ENCODE results near the gene SAE1. TPM values are rescaled to one million over a fixed set of nuclear protein-coding genes. Genes with fewer than 3 reads are reported as not detected.

SAE1 gene
- total RNA-seq, 1 donor from 2014 or later = 106 TPM

DNA sequence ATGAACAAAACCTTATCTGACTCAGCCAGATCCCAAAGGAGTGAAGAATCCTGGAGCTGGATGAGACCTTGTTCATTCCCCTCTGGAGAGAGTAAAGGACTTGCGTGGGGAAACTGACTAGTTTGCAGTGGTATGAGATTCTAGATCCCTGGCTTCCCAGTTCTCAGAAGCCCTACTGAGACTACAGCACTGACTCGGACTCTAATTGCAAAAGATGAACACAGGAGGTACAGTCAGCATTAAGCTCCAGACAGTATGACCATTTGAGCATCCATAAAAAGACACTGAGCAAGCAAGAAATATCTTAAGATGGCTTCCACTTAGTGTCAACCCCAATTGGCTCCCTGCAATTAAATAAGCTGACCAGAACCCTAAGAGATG is 23.8 kb upstream of the SAE1 start:
- DNase-seq (ENCODE audit: low read depth) = no peak

DNA sequence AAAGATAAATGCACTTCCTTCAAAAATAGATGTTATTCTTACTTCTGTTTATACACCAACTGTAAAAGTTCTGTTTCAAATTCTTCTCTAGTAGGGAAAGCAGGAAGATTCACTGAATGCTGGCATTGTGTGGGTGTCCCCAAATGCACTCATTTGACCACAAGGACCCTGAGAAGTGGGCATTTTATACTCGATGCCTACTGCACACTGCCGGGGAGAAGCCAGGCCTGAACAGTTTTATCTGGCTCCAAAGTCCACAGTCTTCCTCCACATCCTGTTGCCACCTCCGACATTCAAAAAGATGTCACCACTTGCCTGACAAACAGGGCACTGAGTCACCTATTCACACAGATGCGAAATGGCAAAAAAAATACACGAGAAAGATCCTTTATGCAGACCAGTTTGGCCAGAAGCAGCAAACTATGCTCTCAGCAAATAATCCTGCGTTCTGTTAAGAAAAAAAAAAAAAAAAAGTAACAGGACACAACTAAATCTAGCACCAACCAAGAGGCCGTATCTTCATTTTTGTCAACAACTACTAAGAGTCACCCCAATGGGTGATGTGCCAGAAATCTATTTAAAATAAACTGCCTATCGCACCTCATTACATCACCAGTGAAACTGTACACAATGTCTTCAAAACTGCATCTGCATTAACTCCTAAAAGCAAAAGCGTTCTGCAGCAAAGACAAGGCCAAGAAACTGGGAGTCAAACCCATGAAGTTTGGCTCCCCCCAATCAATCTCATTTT is 23.3 kb upstream of the SAE1 start:
- no peak for DNase-seq (ENCODE audit: low read depth)

DNA sequence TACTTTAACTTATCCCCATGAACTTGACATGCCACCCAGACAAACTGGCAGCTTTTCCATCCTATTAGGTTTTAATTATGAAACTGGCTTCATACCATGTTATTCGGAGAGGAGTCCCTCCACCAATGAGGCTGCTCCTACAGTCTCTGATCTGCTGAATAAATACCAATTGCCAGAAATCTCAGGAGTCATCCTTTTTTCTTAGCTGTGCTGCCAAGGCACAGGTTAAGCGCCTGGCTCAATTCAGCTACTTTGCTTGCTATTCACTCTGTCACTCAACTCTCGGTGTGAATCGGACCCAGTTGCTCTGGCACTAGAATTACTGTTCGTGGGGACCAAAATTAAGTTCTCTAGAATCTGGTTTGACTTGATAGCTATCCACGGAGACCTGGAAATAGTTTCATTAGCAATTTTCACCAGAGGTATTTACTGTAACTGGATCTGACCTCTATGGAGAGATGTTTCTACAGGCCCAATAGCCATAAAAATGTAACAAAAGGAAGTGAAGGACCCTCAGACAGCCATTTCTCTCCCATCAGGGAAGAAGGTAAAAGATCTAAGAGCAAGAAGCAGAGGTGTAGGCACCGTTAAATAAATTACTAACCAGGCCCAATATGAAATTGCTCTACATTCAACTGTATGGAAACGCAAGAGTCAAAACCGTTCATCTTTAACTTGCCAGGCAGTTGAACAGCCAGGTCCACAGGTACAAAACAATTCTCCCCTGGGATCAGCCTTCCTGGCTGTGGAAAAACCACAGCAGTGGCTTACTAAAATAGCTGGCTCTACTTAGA is 22.5 kb upstream of the SAE1 start:
- DNase-seq (ENCODE audit: low read depth) = no peak

DNA sequence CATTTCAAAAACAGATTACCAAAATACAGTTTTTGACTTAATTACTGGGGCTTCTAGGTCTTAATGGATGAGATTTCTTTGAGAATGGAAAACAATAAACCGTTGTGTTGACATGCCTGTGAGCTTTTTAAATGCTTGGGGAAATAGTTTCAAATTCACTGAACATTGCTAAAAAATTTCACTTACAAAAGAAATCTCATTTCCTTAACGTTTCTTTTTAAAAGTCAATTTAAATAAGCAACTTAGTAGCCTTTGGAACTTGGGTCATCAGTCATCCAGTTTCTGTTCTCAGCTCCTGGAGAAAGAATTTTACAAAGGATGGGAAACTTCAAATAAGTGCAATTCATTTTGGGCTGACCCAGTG is 21.5 kb upstream of the SAE1 start:
- no peak for DNase-seq (ENCODE audit: low read depth)

DNA sequence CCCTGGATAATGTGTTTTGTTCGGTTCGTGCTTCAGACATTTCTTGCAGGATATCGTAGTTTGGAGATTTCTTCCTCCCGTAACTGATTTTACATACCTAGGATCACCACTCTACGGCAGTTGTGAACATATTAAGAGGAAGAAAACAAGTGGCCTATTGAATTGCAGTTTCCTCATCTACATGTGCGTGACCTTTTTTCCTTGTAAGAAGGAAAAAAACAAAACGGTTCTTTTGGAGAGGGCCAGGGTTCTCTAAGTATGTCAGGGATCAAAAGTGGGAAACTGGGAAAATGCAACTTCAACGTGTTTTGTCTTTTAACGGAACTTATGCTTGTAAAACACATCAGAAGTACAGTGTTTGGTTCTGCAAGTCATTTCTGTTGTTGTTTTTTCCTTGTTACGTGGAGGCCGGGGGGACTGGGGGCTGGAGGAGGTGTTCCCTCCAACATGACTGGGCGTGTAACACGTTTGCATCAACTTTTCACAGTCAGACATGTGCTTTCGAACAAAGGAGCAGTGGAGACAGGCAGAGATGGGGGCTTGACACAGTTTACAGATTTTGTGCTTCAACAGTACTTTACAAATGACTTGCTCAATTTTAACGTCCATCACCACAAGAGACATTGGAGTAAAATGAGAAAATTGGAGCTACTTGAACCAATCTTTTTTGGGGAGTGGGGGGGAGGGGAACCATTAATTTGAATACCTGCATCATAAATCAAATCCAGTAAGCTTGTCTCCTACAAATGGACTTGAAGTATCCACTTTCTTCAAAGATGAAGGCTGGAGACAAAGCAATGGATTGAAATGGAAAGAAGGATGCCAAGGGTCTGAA is 20.9 kb upstream of the SAE1 start:
- DNase-seq (ENCODE audit: low read depth) = no peak

DNA sequence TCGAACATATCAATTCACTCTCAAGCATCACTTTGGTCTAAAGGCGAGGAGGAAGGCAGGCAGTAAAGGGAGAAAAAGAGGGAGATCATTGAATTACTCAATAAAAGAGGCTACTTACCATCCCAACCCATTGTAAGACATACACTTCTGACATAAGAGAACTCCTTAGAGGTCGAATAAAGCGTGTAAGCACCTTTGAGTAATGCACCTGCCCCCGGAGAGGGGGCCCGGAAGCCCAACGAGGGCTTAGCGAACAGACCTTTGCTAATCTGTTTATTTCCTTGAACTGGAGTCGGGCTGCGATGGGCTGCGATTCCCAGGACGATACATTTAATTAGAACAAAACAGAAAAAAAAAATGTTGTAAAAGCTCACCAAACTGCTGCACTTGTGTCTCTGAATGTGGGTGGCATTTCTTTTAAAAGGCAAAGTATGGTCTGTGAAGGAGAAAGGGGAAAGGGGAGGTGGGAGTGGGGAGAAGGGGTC is 20.1 kb upstream of the SAE1 start:
- no peak for DNase-seq (ENCODE audit: low read depth)

DNA sequence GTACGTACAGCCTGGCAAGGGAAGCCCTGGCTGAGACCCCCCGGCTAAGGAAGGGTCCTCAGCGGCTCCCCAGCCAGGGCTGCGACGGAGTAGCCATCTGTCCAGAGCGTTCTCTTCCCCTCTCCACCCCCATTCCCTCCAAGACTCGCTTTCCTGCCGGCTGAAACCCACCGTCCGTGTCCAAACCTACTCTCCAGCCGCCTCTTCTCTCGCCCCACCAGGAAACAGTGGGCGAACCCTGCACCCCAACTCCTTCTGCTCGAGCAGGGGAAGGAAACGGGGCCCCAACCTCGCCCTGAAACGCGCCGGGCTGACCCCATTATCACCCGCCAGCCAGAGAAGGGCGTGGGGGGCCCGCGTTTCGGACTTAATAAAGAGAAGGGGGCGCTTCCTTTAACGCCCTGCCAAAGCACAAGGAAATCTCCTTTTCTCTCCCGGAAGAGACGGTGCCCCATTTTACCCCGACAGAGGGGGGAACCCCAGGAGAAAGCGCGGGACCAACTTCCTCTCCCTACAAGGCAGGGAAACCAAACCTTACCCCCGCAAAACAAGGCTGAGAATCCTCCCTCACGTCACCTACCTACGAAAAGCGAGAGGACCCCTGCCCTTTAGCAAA is 19.5 kb upstream of the SAE1 start:
- DNase-seq (ENCODE audit: low read depth) = no peak

DNA sequence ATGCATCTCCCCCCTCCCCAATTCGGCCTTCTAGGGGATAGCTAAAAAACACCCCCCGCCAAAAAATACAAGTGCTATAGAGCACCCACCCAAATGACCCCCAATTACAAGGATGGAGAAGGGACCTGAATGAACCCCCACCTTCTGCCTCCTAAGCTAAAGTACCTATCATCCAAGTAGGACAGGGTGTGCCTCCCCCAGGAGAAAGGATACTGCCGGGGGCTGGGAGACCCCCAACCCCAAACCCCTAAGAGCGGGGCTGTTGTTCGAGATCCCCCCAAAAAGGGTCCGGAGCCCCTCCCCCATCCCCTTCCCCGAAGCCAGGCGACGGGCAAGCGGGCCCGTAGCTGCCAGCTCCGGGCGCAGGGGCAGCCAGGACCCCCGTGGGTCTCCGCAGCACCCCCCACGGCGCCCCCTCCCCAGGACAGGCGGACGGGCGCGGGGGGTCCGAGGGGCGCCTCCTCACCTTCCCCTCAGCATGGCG is 18.9 kb upstream of the SAE1 start:
- no peak for DNase-seq (ENCODE audit: low read depth)

DNA sequence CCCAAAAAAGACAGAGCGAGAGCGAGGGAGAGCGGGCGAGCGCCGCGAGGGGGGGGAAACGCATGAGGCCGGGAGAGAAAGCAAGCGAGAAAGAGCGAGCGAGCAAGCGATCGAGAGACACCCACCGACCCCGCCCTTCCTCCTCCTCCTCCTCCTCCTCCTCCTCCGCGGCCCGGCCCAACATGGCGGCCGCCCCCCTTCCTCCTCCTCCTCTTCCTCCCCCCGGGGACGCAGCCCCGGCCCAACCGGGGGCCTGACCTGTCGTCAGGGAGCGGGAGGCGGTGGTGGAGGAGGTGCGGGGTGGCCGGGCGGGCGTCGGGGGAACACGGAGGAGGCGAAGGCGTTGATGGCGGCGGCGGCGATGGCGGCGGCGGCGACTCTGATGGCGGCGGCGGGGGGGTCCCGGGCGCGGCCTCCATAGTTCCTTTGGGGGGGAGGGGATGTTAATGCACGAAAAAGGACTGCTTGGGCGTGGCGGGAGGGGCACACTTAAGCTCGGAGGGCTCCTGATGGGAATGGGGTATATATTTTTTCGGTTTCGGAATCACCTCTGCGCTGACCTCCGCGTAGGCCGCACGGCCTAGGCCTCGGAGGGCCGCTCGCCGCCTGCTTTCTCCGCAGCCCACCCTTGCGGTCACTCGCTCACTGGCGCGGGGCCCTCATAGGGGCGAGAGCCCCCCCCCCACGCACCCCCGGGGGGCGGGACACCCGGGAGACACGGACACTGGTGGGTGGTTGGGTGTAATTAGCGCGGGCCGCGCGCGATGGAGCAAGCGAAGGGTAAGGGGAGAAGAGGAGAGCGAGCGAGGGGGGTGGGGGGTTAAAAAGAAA is 18.3 kb upstream of the SAE1 start:
- peak; percentile 39 for DNase-seq (ENCODE audit: low read depth)

DNA sequence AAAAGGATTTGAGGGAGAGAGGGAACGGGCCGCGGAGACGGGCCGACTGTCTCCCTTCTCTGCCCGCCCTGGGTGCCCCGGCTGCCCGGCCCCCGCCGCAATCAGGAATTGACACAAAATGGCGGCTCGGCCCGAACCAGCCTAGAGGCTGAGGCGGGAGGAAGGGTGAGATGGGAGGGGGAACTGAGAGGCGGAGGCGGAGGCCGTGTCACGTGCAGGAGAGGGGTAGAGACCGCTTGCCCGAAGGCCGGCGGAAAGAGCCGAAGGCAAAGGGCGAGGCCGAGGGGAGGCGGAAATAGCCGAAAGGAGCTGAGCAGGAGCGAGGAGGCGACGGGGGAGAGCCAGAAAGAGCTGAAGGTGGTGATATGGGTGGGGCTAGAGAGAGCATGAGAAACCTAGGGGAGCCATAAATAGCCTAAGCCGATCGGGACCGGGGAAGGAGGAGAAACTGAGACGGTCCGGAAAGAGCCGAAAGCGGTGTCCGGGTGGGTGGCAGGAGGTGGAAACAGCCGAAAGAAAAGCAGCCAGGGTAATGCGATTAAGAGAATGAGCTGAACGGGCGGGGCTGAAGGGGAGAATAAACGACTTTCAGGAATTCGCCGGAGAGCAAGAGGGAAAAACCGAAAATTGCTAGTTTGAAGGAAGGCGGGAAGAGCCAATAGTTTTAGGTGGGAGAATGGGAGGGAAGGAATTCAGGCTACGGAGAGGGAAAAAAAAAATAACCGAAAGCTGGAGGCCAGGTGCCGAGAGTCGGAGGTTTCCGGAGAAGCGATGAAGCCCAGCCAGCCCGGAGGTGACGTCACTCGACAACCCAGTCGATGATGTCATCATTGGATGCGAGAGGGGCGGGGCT is 17.4 kb upstream of the SAE1 start, which contains the start of gene ZC3H4:
ZC3H4 (minus strand) TSS at position 780 of the 853 bp plus-strand sequence. CDS start 1,192 bp downstream, outside the sequence.
- peak; percentile 96 for DNase-seq (ENCODE audit: low read depth)

DNA sequence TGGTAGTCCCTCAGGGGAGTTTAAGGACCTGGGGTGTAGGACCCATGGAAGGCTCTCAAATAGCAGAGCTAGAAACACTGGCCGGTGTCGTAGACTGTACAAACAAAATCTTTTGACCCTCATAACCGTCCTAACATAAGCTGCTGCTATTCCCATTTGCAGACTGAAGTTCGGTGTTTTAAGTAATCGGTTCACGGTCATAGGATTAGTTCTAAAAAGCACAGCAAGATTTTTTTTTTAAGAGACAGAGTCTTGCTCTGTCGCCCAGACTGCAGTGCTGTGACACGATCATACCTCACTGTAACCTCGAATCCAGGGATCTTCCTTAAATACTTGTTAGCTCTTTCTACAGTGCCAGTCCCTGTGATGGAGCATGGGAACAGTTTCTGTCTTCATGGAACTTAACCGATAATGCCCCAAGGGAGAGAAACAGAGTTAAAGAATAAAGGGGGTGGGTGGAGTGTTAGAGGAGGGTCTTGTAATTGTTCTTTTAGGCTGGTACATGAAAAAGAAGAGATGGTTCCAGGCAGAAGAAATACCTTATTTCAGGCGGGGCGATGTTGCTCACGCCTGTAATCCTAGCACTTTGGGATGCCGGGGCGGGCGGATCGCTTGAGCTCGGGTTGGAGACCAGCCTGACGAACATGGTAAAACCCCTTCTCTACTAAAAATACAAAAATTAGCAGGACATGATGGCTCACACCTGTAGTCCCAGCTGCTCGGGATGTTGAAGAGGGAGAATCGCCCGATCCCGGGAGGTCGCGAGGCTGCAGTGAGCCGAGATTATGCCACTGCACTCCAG is 16.6 kb upstream of the SAE1 start:
- no peak for DNase-seq (ENCODE audit: low read depth)

DNA sequence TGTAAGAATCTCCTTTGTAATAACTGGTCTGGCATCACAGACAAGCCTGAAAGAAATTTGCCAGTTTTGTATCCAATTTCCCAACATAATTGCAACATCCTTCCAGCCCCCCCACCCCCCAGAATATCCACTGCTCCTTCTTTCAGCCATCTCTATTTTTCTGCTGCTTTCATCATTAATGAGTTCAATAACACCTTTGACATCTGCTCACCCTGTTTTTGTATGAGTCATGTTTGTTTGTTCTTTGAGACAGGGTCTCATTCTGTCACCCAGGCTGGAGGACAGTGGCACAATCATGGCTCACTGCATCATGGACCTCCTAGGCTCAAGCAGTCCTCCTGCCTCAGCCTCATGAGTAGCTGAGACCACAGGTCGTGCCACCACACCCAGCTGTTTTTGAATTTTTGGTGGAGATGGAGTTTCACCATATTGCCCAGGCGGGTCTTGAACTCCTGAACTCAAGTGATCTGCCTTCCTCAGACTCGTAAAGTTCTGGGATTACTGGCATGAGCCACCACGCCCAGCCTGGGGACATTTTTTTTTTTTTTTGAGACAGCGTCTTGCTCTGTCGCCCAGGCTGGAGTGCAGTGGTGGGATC is 10.1 kb upstream of the SAE1 start:
- DNase-seq (ENCODE audit: low read depth) = no peak

DNA sequence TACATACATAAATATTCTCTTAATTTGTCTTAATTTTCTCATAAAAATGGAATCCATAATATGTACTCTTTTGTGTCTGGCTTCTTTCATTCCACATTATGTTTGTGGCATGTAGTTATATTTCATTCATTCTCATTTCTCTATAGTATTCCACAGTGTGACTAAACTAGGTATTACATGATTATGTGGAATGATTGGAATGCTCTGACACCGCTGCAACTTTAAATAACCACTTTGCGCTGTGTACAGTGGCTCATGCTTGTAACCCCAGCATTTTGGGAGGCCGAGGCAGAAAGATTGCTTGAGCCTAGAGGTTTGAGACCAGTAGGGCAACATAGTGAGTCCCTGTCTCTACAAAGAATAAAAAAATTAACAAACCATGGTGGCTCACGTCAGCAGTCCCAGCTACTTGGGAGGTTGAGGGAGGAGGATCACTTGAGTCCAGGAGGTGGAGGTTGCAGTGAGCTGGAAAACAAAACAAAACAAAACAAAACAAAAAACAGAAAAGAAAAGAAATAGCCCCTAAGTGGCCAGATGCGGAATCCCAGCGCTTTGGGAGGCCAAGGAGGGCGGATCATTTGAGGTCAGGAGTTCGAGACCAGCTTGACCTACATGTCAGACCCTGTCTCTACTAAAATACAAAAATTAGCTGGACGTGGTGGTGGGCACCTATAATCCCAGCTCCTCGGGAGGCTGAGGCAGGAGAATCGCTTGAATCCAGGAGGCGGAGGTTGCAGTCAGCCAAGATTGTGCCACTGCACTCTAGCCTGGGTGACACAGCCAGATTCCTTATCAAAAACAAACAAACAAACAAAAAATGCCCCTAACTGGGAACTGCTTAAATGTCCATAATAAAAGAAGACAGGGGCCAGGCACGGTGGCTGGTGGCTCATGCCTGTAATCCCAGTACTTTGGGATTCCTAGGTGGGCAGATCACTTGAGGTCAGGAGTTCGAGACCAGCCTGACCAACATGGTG is 8.0 kb upstream of the SAE1 start:
- DNase-seq (ENCODE audit: low read depth) = peak; percentile 67

DNA sequence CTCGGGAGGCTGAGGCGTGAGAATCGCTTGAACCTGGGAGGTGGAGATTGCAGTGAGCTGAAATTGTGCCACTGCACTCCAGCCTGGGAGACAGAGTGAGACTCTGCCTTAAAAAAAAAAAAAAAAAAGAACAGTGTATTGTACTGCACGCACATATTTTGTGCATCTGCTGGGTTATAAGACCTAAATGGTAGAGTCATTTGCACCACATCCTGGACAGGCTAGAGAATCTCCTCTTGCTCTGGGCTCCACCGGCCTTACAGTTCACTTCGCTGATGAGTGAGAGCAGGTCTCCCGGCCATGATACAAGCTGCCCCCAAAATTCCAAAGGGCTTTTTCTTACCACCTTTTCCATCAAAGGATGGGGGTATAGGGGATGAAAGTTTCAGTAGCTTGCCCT is 7.2 kb upstream of the SAE1 start:
- no peak for DNase-seq (ENCODE audit: low read depth)

DNA sequence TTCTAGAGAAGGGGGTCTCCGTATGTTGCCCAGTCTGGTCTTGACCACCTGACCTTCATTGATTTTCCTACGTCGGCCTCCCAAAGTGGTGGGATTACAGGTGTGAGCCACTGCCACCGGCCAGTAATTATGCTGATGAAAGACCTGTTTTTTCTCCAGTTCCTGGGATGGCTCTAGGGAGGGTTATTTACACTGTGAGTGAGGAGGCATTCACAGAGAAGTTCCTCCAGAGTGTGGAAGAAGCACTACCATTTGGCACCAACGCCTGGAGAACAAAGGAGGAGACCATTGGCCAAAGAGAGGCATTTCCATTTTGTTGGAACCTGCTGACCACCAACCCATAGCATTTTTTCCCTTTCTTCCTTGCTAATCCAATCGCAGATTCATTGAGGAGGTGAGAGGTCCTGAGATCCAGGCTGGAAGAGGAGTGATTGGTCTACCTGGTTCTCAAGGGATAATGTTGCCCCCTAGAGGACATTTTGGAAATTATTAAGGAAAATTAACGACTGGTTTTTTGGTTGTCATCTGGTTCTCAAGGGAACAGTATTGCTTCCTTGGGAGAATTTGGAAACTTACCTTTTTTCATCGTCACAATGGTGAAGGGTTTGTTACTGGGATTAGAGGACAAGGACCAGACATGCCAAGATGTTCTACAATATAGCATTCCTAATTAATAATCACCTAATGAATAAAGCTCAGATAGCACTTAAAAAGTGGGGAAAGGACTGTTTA is 5.5 kb upstream of the SAE1 start:
- DNase-seq (ENCODE audit: low read depth) = peak; percentile 79

DNA sequence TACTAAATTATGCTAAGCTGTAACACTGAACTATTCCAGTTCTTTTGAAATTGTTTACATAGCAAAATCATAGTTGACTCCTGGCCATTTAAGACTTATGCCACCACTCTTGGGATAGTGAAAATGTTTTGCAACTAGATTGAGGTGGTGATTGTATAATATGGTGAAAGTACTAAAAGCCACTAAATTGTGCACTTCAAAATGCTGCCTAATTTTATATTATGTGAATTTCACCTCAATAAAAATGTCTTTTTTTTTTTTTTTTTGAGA is 5.0 kb upstream of the SAE1 start:
- no peak for DNase-seq (ENCODE audit: low read depth)

DNA sequence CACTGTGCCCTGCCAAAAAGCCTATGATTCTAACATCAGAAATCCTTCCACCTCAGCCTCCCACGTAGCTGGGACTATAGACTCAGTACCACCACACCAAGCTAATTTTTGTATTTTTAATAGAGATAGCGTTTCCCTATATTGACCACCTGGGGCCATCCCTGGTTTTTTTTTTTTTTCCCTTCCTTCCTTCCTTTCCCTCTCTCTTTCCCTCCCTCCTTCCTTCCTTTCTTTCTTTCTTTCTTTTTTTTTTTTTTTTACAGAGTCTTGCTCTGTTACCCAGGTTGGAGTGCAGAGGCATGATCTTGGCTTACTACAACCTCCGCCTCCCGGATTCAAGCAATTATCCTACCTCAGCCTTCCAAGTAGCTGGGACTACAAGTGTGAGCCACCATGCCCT is 1.1 kb upstream of the SAE1 start:
- DNase-seq (ENCODE audit: low read depth) = no peak

Measured in renal cortical epithelial cell (primary cell).